ENCODE data around the gene URGCP. TPM values are rescaled to one million over a fixed set of nuclear protein-coding genes. Genes with fewer than 3 reads are reported as not detected.

URGCP gene
- total RNA-seq, 1 donor = 38.9 TPM

DNA sequence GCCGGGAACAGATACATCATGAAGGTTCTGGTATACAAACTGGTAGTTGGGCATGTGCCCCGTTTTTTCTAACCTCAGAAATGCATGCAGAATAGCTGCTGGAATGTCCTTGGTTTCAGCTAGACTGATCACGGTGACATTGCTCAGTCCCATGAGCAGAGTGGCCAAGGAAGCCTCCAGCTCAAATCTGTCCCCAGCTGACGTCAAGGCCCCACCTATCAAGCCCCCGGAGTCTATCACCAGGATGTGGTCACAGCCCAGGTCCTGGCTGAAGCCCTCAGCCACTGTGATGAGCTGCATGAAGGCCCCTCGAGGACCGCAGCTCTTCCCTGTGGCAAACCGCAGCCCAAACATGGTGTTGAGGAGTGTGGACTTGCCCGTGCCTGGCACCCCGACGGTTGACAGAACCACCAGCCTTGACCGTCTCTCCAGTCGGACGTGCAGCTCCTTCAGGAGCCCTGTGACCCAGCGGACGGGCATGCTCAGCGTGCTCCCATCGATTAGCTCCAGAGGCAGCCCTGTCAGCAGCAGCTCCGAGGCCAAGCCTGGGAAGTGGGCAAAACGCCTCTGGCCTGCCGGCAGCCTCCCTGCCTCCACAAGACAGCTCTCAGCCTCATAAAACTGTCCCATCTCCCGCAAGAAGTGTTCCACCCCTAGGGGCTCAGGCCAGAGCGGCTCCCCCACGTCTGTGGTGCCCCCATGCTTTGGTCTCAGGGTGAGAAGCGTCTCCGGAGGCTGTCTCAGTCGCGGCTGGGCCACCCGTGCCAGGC lies 29.2 kb downstream of the URGCP start:
- TF ChIP-seq CTCF (IDR thresholded peaks at IDR 0.05; ENCODE audit: insufficient read depth, low read depth, low read length) = no peak
- DNase-seq (ENCODE audit: low read depth) = no peak
- H3K4me3 ChIP-seq (ENCODE audit: low read depth, low read length) = no peak overlapping the region

GRCh38 chr7:43876241-43876640 lies 30.2 kb downstream of the URGCP start:
- TF ChIP-seq CTCF (IDR thresholded peaks at IDR 0.05; ENCODE audit: insufficient read depth, low read depth, low read length) = no peak
- DNase-seq (ENCODE audit: low read depth) = no peak
- H3K4me3 ChIP-seq (ENCODE audit: low read depth, low read length) = no peak overlapping the region

GRCh38 chr7:43873300-43873699 lies 33.1 kb downstream of the URGCP start:
- no peak for TF ChIP-seq CTCF (IDR thresholded peaks at IDR 0.05; ENCODE audit: insufficient read depth, low read depth, low read length)
- DNase-seq (ENCODE audit: low read depth) = peak; percentile 91
- no peak overlapping the region for H3K4me3 ChIP-seq (ENCODE audit: low read depth, low read length)

- TF ChIP-seq CTCF (IDR thresholded peaks at IDR 0.05; ENCODE audit: insufficient read depth, low read depth, low read length) = no peak
- no peak overlapping the region for H3K4me3 ChIP-seq (ENCODE audit: low read depth, low read length)
- DNase-seq (ENCODE audit: low read depth) = peak; percentile 90
Measured at GRCh38 chr7:43872406-43873110, 33.8 kb downstream of the URGCP start.

GRCh38 chr7:43871064-43871463 lies 35.3 kb downstream of the URGCP start:
- no peak for TF ChIP-seq CTCF (IDR thresholded peaks at IDR 0.05; ENCODE audit: insufficient read depth, low read depth, low read length)
- no peak for DNase-seq (ENCODE audit: low read depth)
- no peak overlapping the region for H3K4me3 ChIP-seq (ENCODE audit: low read depth, low read length)

DNA sequence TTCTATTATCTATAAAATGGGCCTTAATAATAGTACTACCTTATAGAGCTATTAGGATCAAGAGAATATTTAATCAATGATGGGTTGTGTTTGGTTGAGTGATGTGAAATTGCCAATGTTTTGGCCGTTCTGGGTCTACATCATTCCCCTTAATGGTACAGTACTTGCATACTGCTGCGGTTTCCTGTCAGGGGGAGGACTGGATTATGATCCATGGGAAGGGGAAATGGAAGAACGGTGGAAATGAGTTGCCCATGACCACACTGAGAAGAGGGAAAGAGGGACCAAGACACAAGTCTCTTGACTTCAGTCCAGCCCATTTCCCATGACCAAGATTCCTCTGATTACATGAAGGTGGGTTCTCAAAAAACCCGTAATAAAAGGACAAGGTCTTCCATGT lies 36.1 kb downstream of the URGCP start:
- H3K4me3 ChIP-seq (ENCODE audit: low read depth, low read length) = no peak overlapping the region
- no peak for TF ChIP-seq CTCF (IDR thresholded peaks at IDR 0.05; ENCODE audit: insufficient read depth, low read depth, low read length)
- DNase-seq (ENCODE audit: low read depth) = peak; percentile 23
